Cardiac septum (tissue), 1 donor: ENCODE data around the gene FKBP2. TPM values are rescaled to one million over a fixed set of nuclear protein-coding genes. Genes with fewer than 3 reads are reported as not detected.
"Not testable (repeated sequence)": the region's sequence is repeated elsewhere in the genome, so short reads cannot be mapped to it uniquely, and the experiment has no call there.

Experiments
- DNase-seq: peaks from one replicate; pipeline ENCODE4 v3.0.0-alpha.2; 2020; ENCODE audit warnings: low spot score
- intact Hi-C: fragments of 100-400 bp; cut with DNase I; formaldehyde crosslinking; loops from one replicate; pipeline ENCODE4 v1.14.0; 2022
- total RNA-seq: library from RNA; stranded (reverse); fragmentation: NEBNext Ultra II Directional; extraction: Animal tissue kit (Norgen Biotek cat#: 25700); gene quantifications from one replicate; pipeline ENCODE4 v1.2.1, GENCODE V29; 2021
- donor health status: DM: no; HTN: no; CAD: no.

FKBP2 gene
- total RNA-seq, 1 donor from 2014 or later, result 57.8 TPM

GRCh38 chr11:64245797-64246620 lies 5.1 kb downstream of the FKBP2 start:
- intact Hi-C loops, result no loop called here
- no peak for DNase-seq

GRCh38 chr11:64246621-64246870 lies 5.7 kb downstream of the FKBP2 start:
- intact Hi-C loops, DNase-seq: not testable (repeated sequence)

GRCh38 chr11:64246871-64247728 lies 6.2 kb downstream of the FKBP2 start, which contains the start of gene PPP1R14B:
TSS of gene PPP1R14B (minus strand) at chr11:64246943. CDS start at chr11:64246673, 270 bp downstream.
- peak; percentile 92 for DNase-seq
- intact Hi-C loops, result loop anchor here (1.0 kb wide), 1 partner anchor 22 kb away; no protein-coding TSS in a partner anchor

- intact Hi-C loops, result loop anchor here (1.0 kb wide), 1 partner anchor 21 kb away; no protein-coding TSS in a partner anchor
- DNase-seq, result no peak
Measured at GRCh38 chr11:64247729-64248531, 7.0 kb downstream of the FKBP2 start.

- DNase-seq, result no peak
- intact Hi-C loops, result no loop called here
Measured at GRCh38 chr11:64248578-64248977, 7.7 kb downstream of the FKBP2 start.

- DNase-seq, result no peak
- intact Hi-C loops, result no loop called here
Measured at GRCh38 chr11:64249038-64249437, 8.1 kb downstream of the FKBP2 start.

- intact Hi-C loops, result loop anchor here (5.0 kb wide), 1 partner anchor 53 kb away; the partner anchor contains the start of gene CATSPERZ
- no peak for DNase-seq
Measured at GRCh38 chr11:64249563-64250414, 8.9 kb downstream of the FKBP2 start.

- intact Hi-C loops, result loop anchor here (5.0 kb wide), 1 partner anchor 52 kb away; the partner anchor contains the start of gene CATSPERZ
- no peak for DNase-seq
Measured at GRCh38 chr11:64250415-64251015, 9.6 kb downstream of the FKBP2 start.

GRCh38 chr11:64251016-64251752 lies 10.3 kb downstream of the FKBP2 start, which contains the start of gene PLCB3:
TSS of gene PLCB3 (plus strand) at chr11:64251530. CDS start at chr11:64251650, 120 bp downstream.
- no peak for DNase-seq
- intact Hi-C loops, result loop anchor here (5.0 kb wide), 1 partner anchor 51 kb away; the partner anchor contains the start of gene CATSPERZ

GRCh38 chr11:64251753-64252002 lies 10.8 kb downstream of the FKBP2 start:
- intact Hi-C loops, result loop anchor here (5.0 kb wide), 1 partner anchor 51 kb away; the partner anchor contains the start of gene CATSPERZ
- no peak for DNase-seq

GRCh38 chr11:64252003-64252872 lies 11.3 kb downstream of the FKBP2 start:
- intact Hi-C loops, result loop anchor here (5.0 kb wide), 1 partner anchor 50 kb away; the partner anchor contains the start of gene CATSPERZ
- no peak for DNase-seq

GRCh38 chr11:64253043-64253442 lies 12.1 kb downstream of the FKBP2 start:
- DNase-seq, result no peak
- intact Hi-C loops, result loop anchor here (5.0 kb wide), 1 partner anchor 49 kb away; the partner anchor contains the start of gene CATSPERZ

- intact Hi-C loops, result loop anchor here (5.0 kb wide), 1 partner anchor 49 kb away; the partner anchor contains the start of gene CATSPERZ
- no peak for DNase-seq
Measured at GRCh38 chr11:64253481-64253880, 12.6 kb downstream of the FKBP2 start.

GRCh38 chr11:64254326-64254725 lies 13.4 kb downstream of the FKBP2 start:
- intact Hi-C loops, result loop anchor here (5.0 kb wide), 1 partner anchor 48 kb away; the partner anchor contains the start of gene CATSPERZ

GRCh38 chr11:64255135-64256128 lies 14.5 kb downstream of the FKBP2 start:
- intact Hi-C loops, result no loop called here

More at GRCh38 chr11:64254326-64254725, 13.4 kb downstream of the FKBP2 start:
- no peak for DNase-seq

More at GRCh38 chr11:64255135-64256128, 14.5 kb downstream of the FKBP2 start:
- no peak for DNase-seq
